Measurements from ENCODE around the gene ENPP1. TPM values are rescaled to one million over a fixed set of nuclear protein-coding genes. Genes with fewer than 3 reads are reported as not detected.

ENPP1 gene
- total and polyA plus RNA-seq, 5 donors from 2014 or later, result 0.13 TPM; not detected in 4

DNA sequence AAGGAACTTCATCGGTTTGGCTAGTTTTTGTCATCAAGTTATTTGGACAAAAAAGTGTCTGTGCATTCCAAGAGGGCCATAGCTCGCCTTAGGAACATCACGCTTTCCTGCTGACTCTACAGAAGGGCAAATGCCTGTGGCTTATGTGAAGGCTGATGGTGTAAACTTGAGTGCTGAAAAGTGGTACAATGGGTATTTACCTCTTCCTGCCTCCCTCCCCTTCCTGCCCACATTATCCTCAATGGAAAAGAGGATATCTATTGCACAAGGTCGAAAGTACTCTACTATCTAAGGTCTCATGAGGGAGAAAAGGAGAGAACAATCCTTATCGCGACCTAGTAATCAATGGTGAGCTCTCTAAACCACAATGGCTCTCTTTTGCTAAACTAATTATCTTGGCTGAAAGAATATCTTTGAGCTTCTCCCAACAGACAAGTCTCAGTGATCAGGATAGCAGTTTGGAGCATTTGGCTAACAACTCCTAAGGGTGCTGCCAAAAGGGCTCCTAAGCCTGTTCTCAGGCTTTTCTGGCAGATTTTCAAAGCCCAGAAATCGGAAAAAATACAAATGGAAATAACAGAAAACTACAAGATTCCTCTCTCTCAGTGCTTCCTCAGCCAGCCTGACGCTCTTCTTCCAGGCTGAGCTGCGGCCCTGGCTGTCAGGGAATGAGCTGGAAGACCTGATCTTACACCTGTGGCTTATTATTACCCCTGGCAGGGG, 42.6 kb upstream of the ENPP1 start:
- Histone ChIP-seq H3K27me3 (ENCODE audit: control insufficient read depth, insufficient read depth, low read length) (no peaks in the 10 kb centered on the region), H3K9me3 (ENCODE audit: control insufficient read depth in 2 of 2, low read length in 2 of 2) (no peaks in the 10 kb centered on the region), H3K4me3 (ENCODE audit: low read depth, low read length) (no peak overlapping the region), H3K36me3 (ENCODE audit: control insufficient read depth, insufficient read depth, low read length) (no peaks in the 10 kb centered on the region), H3K27ac (ENCODE audit: insufficient read depth, low read length, poor library complexity, severe bottlenecking) (no peak overlapping the region), H3K4me1 (ENCODE audit: control insufficient read depth, insufficient read depth, low read length, poor library complexity, severe bottlenecking) (no peaks in the 10 kb centered on the region)
- H3K36me3 Mint-ChIP-seq, result no peaks in the 10 kb centered on the region
- H3K9me3 Mint-ChIP-seq, result peaks cover 0 to 2% (median 0%) of the 10 kb centered on the region in 7 donors
- no peak overlapping the region for H3K27ac Mint-ChIP-seq
- H3K4me3 Mint-ChIP-seq, result no peak overlapping the region
- H3K4me1 Mint-ChIP-seq, result peaks cover 0 to 4% (median 0%) of the 10 kb centered on the region in 4 donors
- DNase-seq (no peak), ATAC-seq (ENCODE audit: low read depth in 2 of 2) (no peak)
- peaks cover 18% of the 10 kb centered on the region for H3K27me3 Mint-ChIP-seq

DNA sequence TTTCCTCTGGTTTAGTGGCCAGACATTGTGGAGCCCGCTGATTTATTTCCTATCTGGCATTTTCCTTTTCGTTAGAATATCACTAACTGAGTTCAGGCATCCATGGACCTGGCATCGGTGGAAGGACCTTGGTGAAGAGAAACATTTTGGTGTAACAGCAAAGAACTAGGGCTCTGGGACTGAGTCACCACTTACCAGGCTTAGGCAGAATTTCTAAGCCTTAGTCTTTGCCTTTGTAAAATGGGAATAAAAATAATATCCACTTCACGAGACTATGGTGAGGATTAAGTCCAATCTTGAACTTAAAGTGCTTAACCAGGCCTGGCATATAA, 42.0 kb upstream of the ENPP1 start:
- Mint-ChIP-seq H3K4me1 (peaks cover 0 to 4% (median 0%) of the 10 kb centered on the region in 4 donors), H3K27me3 (peaks cover 18% of the 10 kb centered on the region), H3K36me3 (no peaks in the 10 kb centered on the region), H3K4me3 (no peak overlapping the region), H3K9me3 (peaks cover 0 to 2% (median 0%) of the 10 kb centered on the region in 7 donors), H3K27ac (no peak overlapping the region)
- Histone ChIP-seq H3K27me3 (ENCODE audit: control insufficient read depth, insufficient read depth, low read length) (no peaks in the 10 kb centered on the region), H3K4me3 (ENCODE audit: low read depth, low read length) (no peak overlapping the region), H3K27ac (ENCODE audit: insufficient read depth, low read length, poor library complexity, severe bottlenecking) (no peak overlapping the region), H3K36me3 (ENCODE audit: control insufficient read depth, insufficient read depth, low read length) (no peaks in the 10 kb centered on the region), H3K9me3 (ENCODE audit: control insufficient read depth in 2 of 2, low read length in 2 of 2) (no peaks in the 10 kb centered on the region), H3K4me1 (ENCODE audit: control insufficient read depth, insufficient read depth, low read length, poor library complexity, severe bottlenecking) (no peaks in the 10 kb centered on the region)
- ATAC-seq (ENCODE audit: low read depth in 2 of 2) (no peak), DNase-seq (no peak)

DNA sequence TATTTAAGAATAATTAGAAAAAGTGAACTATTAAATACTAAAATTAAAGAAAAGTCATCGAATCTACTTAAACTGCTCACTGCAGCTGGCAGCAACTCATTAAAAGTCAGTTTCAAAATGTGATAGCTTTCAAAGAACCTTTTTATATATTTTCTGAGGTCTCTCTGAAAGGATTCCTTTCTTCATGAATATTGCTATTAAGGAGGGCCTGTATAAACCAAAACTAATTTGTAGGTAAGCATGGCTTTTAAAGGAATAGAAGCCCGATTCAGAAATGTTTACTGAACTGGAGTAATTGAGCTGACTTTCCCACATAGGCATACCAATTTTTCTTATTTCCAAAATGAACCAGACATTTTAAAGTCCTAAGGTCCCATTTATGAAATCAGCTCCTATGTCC, 41.2 kb upstream of the ENPP1 start:
- Mint-ChIP-seq H3K9me3 (peaks cover 0 to 2% (median 0%) of the 10 kb centered on the region in 7 donors), H3K36me3 (no peaks in the 10 kb centered on the region), H3K4me3 (no peak overlapping the region), H3K4me1 (peaks cover 0 to 4% (median 0%) of the 10 kb centered on the region in 4 donors), H3K27me3 (peaks cover 18% of the 10 kb centered on the region), H3K27ac (no peak overlapping the region)
- Histone ChIP-seq H3K4me3 (ENCODE audit: low read depth, low read length) (no peak overlapping the region), H3K4me1 (ENCODE audit: control insufficient read depth, insufficient read depth, low read length, poor library complexity, severe bottlenecking) (no peaks in the 10 kb centered on the region), H3K9me3 (ENCODE audit: control insufficient read depth in 2 of 2, low read length in 2 of 2) (no peaks in the 10 kb centered on the region), H3K27ac (ENCODE audit: insufficient read depth, low read length, poor library complexity, severe bottlenecking) (no peak overlapping the region), H3K27me3 (ENCODE audit: control insufficient read depth, insufficient read depth, low read length) (no peaks in the 10 kb centered on the region), H3K36me3 (ENCODE audit: control insufficient read depth, insufficient read depth, low read length) (no peaks in the 10 kb centered on the region)
- ATAC-seq (ENCODE audit: low read depth in 2 of 2) (no peak), DNase-seq (no peak)

DNA sequence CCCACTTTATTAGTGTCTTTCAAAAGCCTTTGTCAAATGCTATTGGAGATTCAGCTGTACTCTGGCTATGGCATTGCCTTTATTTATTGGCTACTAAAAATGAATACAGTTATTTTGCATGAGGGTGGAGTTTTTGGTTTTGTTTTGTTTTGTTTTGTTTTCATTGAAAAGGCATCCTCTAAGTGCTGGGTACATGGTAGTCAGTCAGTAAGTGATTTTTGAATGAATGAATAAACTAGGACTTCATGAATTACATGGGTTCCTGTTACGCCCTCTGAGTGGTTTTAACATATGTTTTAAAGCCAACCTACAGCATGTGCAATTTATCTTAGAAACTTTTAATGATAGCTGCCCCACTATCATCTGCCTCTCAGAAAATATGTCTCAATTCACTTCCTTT, 38.9 kb upstream of the ENPP1 start:
- DNase-seq (no peak), ATAC-seq (ENCODE audit: low read depth in 2 of 2) (no peak)
- Mint-ChIP-seq H3K9me3 (no peaks in the 10 kb centered on the region), H3K36me3 (no peaks in the 10 kb centered on the region), H3K27me3 (peaks cover 14% of the 10 kb centered on the region), H3K4me1 (peaks cover 0 to 4% (median 0%) of the 10 kb centered on the region in 4 donors), H3K4me3 (no peak overlapping the region), H3K27ac (no peak overlapping the region)
- H3K27me3 ChIP-seq (ENCODE audit: control insufficient read depth, insufficient read depth, low read length), result no peaks in the 10 kb centered on the region
- no peaks in the 10 kb centered on the region for H3K36me3 ChIP-seq (ENCODE audit: control insufficient read depth, insufficient read depth, low read length)
- no peaks in the 10 kb centered on the region for H3K4me1 ChIP-seq (ENCODE audit: control insufficient read depth, insufficient read depth, low read length, poor library complexity, severe bottlenecking)
- no peak overlapping the region for H3K4me3 ChIP-seq (ENCODE audit: low read depth, low read length)
- no peaks in the 10 kb centered on the region for H3K9me3 ChIP-seq (ENCODE audit: control insufficient read depth in 2 of 2, low read length in 2 of 2)
- no peak overlapping the region for H3K27ac ChIP-seq (ENCODE audit: insufficient read depth, low read length, poor library complexity, severe bottlenecking)

DNA sequence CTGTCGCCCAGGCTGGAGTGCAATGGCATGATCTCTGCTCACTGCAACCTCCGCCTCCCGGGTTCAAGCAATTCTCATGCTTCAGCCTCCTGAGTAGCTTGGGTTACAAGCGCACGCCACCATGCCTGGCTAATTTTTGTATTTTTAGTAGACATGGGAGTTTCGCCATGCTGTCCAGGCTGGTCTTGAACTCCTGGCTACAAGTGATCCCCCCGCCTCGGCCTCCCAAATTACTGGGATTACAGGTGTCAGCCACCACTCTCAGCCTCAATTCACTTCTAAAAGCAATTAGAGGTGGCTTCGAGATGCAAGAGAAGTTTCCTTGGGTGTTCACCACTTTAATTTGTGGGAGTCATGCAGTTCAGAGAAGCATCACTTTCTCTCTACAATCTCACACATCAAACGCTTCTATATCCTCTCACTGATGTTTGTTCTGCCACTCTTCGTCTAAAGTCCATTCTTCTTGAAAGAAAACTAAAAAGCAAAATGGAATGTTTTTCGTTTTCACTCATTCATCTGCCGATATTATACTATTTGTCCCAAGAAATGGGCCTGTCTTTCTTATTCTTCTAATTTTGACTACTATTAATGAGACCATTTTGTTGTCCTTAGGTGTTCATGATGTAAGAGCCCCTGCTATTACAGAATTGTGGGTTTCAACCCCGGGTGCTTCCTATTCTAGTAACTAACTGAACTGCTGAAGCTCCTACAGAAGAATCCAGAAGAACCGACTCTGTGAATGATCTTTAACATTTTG, 38.3 kb upstream of the ENPP1 start:
- Mint-ChIP-seq H3K27me3 (peaks cover 14% of the 10 kb centered on the region), H3K4me1 (peaks cover 0 to 4% (median 0%) of the 10 kb centered on the region in 4 donors), H3K4me3 (no peak overlapping the region), H3K9me3 (no peaks in the 10 kb centered on the region), H3K36me3 (no peaks in the 10 kb centered on the region), H3K27ac (no peak overlapping the region)
- Histone ChIP-seq H3K27ac (ENCODE audit: insufficient read depth, low read length, poor library complexity, severe bottlenecking) (no peak overlapping the region), H3K4me3 (ENCODE audit: low read depth, low read length) (no peak overlapping the region), H3K27me3 (ENCODE audit: control insufficient read depth, insufficient read depth, low read length) (no peaks in the 10 kb centered on the region), H3K4me1 (ENCODE audit: control insufficient read depth, insufficient read depth, low read length, poor library complexity, severe bottlenecking) (no peaks in the 10 kb centered on the region), H3K36me3 (ENCODE audit: control insufficient read depth, insufficient read depth, low read length) (no peaks in the 10 kb centered on the region), H3K9me3 (ENCODE audit: control insufficient read depth in 2 of 2, low read length in 2 of 2) (no peaks in the 10 kb centered on the region)
- ATAC-seq (ENCODE audit: low read depth in 2 of 2) (no peak), DNase-seq (no peak)

DNA sequence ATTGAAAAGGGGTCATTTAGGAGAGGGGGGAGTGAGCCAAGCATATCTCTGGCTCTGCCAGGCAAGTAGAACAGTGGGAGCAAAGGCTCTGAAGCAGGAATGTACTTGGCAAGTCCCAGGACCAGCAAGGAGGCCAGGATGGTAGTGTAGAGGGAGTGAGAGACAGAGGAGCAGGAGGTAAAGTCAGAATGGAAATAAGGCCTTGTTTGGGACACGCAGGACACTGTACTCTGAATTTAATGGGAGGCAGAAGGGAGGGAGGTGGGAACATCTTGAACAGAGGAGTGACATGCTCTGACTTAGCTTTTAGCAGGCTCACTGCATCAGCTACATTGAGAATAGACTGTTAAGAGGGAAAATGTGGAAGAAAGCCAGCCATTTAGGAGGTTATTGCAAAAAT, 37.0 kb upstream of the ENPP1 start:
- Mint-ChIP-seq H3K4me3 (no peak overlapping the region), H3K27me3 (peaks cover 5% of the 10 kb centered on the region), H3K9me3 (no peaks in the 10 kb centered on the region), H3K36me3 (no peaks in the 10 kb centered on the region), H3K4me1 (peaks cover 0 to 4% (median 0%) of the 10 kb centered on the region in 4 donors), H3K27ac (no peak overlapping the region)
- ATAC-seq (ENCODE audit: low read depth in 2 of 2) (no peak), DNase-seq (no peak)
- no peaks in the 10 kb centered on the region for H3K4me1 ChIP-seq (ENCODE audit: control insufficient read depth, insufficient read depth, low read length, poor library complexity, severe bottlenecking)
- no peaks in the 10 kb centered on the region for H3K36me3 ChIP-seq (ENCODE audit: control insufficient read depth, insufficient read depth, low read length)
- H3K9me3 ChIP-seq (ENCODE audit: control insufficient read depth in 2 of 2, low read length in 2 of 2), result no peaks in the 10 kb centered on the region
- H3K27ac ChIP-seq (ENCODE audit: insufficient read depth, low read length, poor library complexity, severe bottlenecking), result no peak overlapping the region
- no peak overlapping the region for H3K4me3 ChIP-seq (ENCODE audit: low read depth, low read length)
- no peaks in the 10 kb centered on the region for H3K27me3 ChIP-seq (ENCODE audit: control insufficient read depth, insufficient read depth, low read length)

DNA sequence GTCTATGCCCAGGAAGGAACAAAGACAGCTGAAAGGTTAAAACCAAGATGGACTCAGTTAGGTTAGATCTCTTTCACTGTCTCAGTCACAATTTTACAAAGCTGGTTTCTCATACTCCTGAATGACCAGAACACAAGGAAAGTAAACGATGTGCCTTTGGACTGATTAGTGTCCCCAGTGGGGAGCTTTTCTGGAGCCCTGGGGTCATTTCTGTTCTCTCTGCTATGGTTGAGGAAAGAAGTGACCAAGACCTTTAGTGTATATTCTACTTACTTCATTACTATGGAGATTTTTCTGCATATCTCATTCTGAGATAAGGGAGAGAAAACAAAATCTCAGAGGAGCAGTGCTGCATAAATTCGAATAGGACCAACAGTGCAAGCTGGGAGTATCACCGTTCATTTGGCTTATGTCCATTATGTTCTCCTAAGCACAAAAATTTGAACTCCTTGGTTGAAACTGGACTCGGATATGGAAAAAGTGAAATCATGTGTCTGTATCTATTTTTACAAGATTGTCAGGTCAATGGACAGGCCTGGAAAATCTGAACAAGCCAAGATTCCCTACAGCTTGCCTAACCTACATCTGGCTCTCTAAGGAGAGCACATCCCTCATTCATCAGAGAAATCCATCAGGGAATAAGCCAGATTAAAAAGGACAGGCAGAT, 34.4 kb upstream of the ENPP1 start:
- no peaks in the 10 kb centered on the region for H3K36me3 Mint-ChIP-seq
- no peak overlapping the region for H3K4me3 Mint-ChIP-seq
- peaks cover 0 to 4% (median 0%) of the 10 kb centered on the region in 4 donors for H3K4me1 Mint-ChIP-seq
- no peaks in the 10 kb centered on the region for H3K27me3 ChIP-seq (ENCODE audit: control insufficient read depth, insufficient read depth, low read length)
- no peak for DNase-seq
- peaks cover 4% of the 10 kb centered on the region for H3K27me3 Mint-ChIP-seq
- H3K4me1 ChIP-seq (ENCODE audit: control insufficient read depth, insufficient read depth, low read length, poor library complexity, severe bottlenecking), result no peaks in the 10 kb centered on the region
- no peaks in the 10 kb centered on the region for H3K9me3 ChIP-seq (ENCODE audit: control insufficient read depth in 2 of 2, low read length in 2 of 2)
- H3K27ac Mint-ChIP-seq, result no peak overlapping the region
- no peak overlapping the region for H3K27ac ChIP-seq (ENCODE audit: insufficient read depth, low read length, poor library complexity, severe bottlenecking)
- no peak overlapping the region for H3K4me3 ChIP-seq (ENCODE audit: low read depth, low read length)
- no peaks in the 10 kb centered on the region for H3K9me3 Mint-ChIP-seq
- H3K36me3 ChIP-seq (ENCODE audit: control insufficient read depth, insufficient read depth, low read length), result no peaks in the 10 kb centered on the region
- no peak for ATAC-seq (ENCODE audit: low read depth in 2 of 2)

All from CD4-positive, CD25-positive, alpha-beta regulatory T cell (primary cell).